Natural killer cell treated with Interleukin-12 subunit alpha and Interleukin-12 subunit beta and Interleukin-15 and Interleukin-18, amount 100 ng/mL, for 72 hours (primary cell): ENCODE data around the gene CLIP3. TPM values are rescaled to one million over a fixed set of nuclear protein-coding genes. Genes with fewer than 3 reads are reported as not detected.
A peak's percentile ranks its signal among the peaks of the same experiment; 100 is the strongest.
"Not testable (repeated sequence)": the region's sequence is repeated elsewhere in the genome, so short reads cannot be mapped to it uniquely, and the experiment has no call there.

Experiments
- ATAC-seq, 2 donors: fragments of 150-1000 bp; cut with Tn5 transposase in 1 of 2; sonication (Bioruptor Pico), chemical (Tn5 transposase) in 1 of 2; 2 replicates each; pipeline ENCODE4 v1.10.0; 2021
- DNase-seq: peaks from one replicate; pipeline ENCODE4 v3.0.0; 2022; ENCODE audit warnings: low spot score
- H3K27ac Mint-ChIP-seq, 2 donors: 1 replicate in 1 of 2; 2 replicates in 1 of 2; pipeline ENCODE4 v1.8.0; 2022; ENCODE audit warnings: mixed read lengths in 2 of 2, mild to moderate bottlenecking in 1 of 2, moderate library complexity in 1 of 2
- H3K27me3 Mint-ChIP-seq, 2 donors: 1 replicate in 1 of 2; 2 replicates in 1 of 2; pipeline ENCODE4 v1.8.0; 2022; ENCODE audit warnings: mixed read lengths in 2 of 2
- H3K36me3 Mint-ChIP-seq: one replicate; pipeline ENCODE4 v1.8.0; 2022; ENCODE audit warnings: mixed read lengths
- H3K4me1 Mint-ChIP-seq, 2 donors: 1 replicate in 1 of 2; 2 replicates in 1 of 2; pipeline ENCODE4 v1.8.0; 2022; ENCODE audit warnings: low read depth in 2 of 2, mixed read lengths in 2 of 2, mild to moderate bottlenecking in 1 of 2
- H3K4me3 Mint-ChIP-seq: one replicate; pipeline ENCODE4 v1.8.0; 2022; ENCODE audit warnings: mixed read lengths
- H3K9me3 Mint-ChIP-seq: 2 replicates; pipeline ENCODE4 v1.8.0; 2022; ENCODE audit warnings: mixed read lengths
- total RNA-seq, 2 donors: library from RNA; stranded (reverse); gene quantifications; one replicate each; pipeline ENCODE4 v1.2.3, GENCODE V29; 2022

CLIP3 gene
- total RNA-seq, 2 donors from 2014 or later, result 0.76 to 0.78 TPM

DNA sequence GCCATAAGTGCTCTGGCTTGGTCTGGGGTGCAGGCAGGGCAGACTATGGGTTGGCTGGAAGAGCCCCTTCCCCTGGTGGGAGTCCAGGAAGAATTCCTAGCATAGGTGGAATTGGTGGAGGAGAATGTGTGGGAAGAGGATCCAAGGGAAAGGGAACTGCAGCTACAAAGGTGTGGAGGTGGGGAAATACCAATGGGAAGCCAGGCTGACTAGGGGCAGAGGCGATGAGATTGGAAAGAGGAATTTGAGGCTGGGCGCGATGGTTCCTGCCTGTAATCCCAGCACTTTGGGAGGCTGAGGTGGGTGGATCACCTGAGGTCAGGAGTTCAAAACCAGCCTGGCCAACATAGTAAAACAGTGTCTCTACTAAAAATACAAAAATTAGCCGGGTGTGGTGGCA is 42.5 kb downstream of the CLIP3 start:
- Mint-ChIP-seq H3K27ac (peak overlapping the region in 1 of 2 donors; percentile 68), H3K9me3 (no peaks in the 10 kb centered on the region)

DNA sequence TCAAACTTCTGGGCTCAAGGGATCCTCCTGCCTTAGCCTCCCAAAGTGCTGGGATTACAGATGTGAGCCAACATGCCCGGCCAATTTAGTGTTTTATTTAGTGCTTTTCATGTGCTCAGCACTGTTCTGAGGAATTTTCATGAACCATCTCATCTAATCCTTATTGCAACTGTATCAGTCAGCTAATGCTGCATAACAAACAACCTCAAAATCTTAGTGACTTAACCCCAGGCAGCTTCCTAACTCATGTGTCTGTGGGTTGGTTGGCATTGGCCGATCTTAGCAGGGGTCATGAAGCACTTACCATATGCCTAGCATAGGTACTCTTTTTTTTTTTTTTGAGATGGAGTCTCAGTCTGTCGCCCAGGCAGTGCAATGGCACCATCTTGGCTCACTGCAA is 43.8 kb downstream of the CLIP3 start:
- Mint-ChIP-seq H3K36me3 (no peaks in the 10 kb centered on the region), H3K27ac (no peak overlapping the region), H3K27me3 (peaks cover 30 to 31% of the 10 kb centered on the region in 2 donors)

More for the DNA sequence above, 42.5 kb downstream of the CLIP3 start:
- DNase-seq, result no peak
- no peak for ATAC-seq
- H3K27me3 Mint-ChIP-seq, result peaks cover 18 to 20% of the 10 kb centered on the region in 2 donors
- H3K36me3 Mint-ChIP-seq, result no peaks in the 10 kb centered on the region
- H3K4me1 Mint-ChIP-seq, result peaks cover 5 to 14% of the 10 kb centered on the region in 2 donors
- no peak overlapping the region for H3K4me3 Mint-ChIP-seq

GRCh38 chr19:35987571-35987896 is 45.1 kb downstream of the CLIP3 start:
- peaks cover 30 to 32% of the 10 kb centered on the region in 2 donors for H3K27me3 Mint-ChIP-seq
- ATAC-seq, result no peak

More for the DNA sequence above, 43.8 kb downstream of the CLIP3 start:
- DNase-seq (no peak), ATAC-seq (no peak)
- Mint-ChIP-seq H3K4me1 (peaks cover 0 to 7% of the 10 kb centered on the region in 2 donors), H3K9me3 (no peaks in the 10 kb centered on the region), H3K4me3 (no peak overlapping the region)

GRCh38 chr19:35986664-35987570 is 45.8 kb downstream of the CLIP3 start:
- Mint-ChIP-seq H3K4me1 (peaks cover 0 to 3% of the 10 kb centered on the region in 2 donors), H3K27ac (no peak overlapping the region), H3K4me3 (peak overlapping the region; percentile 68), H3K36me3 (no peaks in the 10 kb centered on the region), H3K9me3 (no peaks in the 10 kb centered on the region), H3K27me3 (peaks cover 30 to 32% of the 10 kb centered on the region in 2 donors)
- DNase-seq (no peak), ATAC-seq (peak; percentile 37 to 46)

More at GRCh38 chr19:35987571-35987896, 45.1 kb downstream of the CLIP3 start:
- no peaks in the 10 kb centered on the region for H3K36me3 Mint-ChIP-seq
- H3K27ac Mint-ChIP-seq, result no peak overlapping the region
- H3K4me1 Mint-ChIP-seq, result peaks cover 0 to 3% of the 10 kb centered on the region in 2 donors
- no peaks in the 10 kb centered on the region for H3K9me3 Mint-ChIP-seq
- DNase-seq, result no peak
- H3K4me3 Mint-ChIP-seq, result no peak overlapping the region

DNA sequence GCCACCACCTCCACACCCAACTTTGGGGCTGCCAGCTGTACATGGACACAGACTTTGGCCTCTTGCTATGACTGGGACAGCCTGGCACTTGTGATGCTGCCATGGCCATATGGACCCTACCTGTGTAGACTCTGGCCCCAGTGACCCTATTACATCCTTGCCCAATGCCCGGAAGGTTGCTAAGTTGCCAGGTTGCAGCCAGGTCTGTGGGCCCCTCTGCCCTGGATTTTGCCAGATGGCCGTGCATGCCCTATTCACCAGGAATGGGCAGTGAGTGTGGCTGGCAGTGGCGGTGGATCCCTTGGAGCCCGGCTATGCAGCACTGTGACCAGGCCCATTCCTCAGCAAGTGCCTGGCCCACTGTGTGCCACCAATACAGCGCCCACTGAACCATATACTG is 46.6 kb downstream of the CLIP3 start:
- Mint-ChIP-seq H3K4me3 (peak overlapping the region; percentile 68), H3K27me3 (peaks cover 30 to 36% of the 10 kb centered on the region in 2 donors), H3K4me1 (peaks cover 0 to 3% of the 10 kb centered on the region in 2 donors), H3K36me3 (no peaks in the 10 kb centered on the region), H3K27ac (no peak overlapping the region), H3K9me3 (no peaks in the 10 kb centered on the region)
- DNase-seq, result no peak
- no peak for ATAC-seq

DNA sequence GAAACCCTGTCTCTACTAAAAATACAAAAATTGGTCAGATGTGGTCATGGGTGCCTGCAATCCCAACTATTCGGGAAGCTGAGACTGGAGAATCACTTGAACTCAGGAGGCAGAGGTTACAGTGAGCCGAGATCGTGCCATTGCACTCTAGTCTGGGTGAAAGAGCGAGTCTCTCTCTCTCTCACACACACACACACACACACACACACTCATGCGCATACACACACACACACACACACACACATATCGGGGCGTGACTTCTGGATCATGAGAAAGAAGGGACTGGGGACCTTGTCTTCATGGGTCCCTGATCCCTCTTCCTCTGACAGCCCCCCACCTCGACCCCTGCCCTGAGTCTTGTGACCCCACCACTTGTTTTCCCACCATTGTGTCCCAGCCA is 49.5 kb downstream of the CLIP3 start:
- no peak overlapping the region for H3K27ac Mint-ChIP-seq
- H3K27me3 Mint-ChIP-seq, result peaks cover 38 to 42% of the 10 kb centered on the region in 2 donors
- DNase-seq (no peak), ATAC-seq (no peak)
- H3K9me3 Mint-ChIP-seq, result no peaks in the 10 kb centered on the region
- H3K4me3 Mint-ChIP-seq, result no peak overlapping the region
- H3K4me1 Mint-ChIP-seq, result peaks cover 0 to 3% of the 10 kb centered on the region in 2 donors
- no peaks in the 10 kb centered on the region for H3K36me3 Mint-ChIP-seq

DNA sequence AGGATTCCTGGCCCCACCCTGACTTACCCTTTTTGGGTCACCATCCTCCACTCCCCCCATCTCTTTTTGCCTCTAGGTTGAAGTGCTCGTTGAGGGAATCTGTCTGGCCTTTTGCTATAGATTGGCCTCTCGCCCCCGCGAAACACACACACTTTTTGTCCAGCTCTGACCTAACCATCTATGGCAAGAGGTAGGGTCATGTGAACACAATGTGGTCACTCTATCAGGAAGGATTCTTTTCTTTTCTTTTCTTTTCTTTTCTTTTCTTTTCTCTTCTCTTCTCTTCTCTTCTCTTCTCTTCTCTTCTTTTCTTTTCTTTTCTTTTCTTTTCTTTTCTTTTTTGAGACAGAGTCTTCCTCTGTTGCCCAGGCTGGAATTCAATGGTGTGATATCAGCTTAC is 51.7 kb downstream of the CLIP3 start:
- H3K9me3 Mint-ChIP-seq, H3K4me3 Mint-ChIP-seq, DNase-seq: not testable (repeated sequence)

GRCh38 chr19:35978832-35979365 is 53.8 kb downstream of the CLIP3 start:
- Mint-ChIP-seq H3K36me3 (no peaks in the 10 kb centered on the region), H3K27ac (no peak overlapping the region), H3K4me1 (no peaks in the 10 kb centered on the region), H3K27me3 (peaks cover 12 to 17% of the 10 kb centered on the region in 2 donors), H3K4me3 (no peak overlapping the region), H3K9me3 (no peaks in the 10 kb centered on the region)
- DNase-seq (no peak), ATAC-seq (no peak)

More for the DNA sequence above, 51.7 kb downstream of the CLIP3 start:
- not testable (repeated sequence) for H3K27ac Mint-ChIP-seq, H3K36me3 Mint-ChIP-seq, H3K4me1 Mint-ChIP-seq, ATAC-seq
- peaks cover 33 to 35% of the 10 kb centered on the region in 2 donors for H3K27me3 Mint-ChIP-seq

GRCh38 chr19:35978271-35978670 is 54.4 kb downstream of the CLIP3 start:
- DNase-seq (no peak), ATAC-seq (no peak)
- H3K9me3 Mint-ChIP-seq, result no peaks in the 10 kb centered on the region
- H3K27ac Mint-ChIP-seq, result no peak overlapping the region
- H3K4me1 Mint-ChIP-seq, result no peaks in the 10 kb centered on the region
- H3K4me3 Mint-ChIP-seq, result no peak overlapping the region
- H3K27me3 Mint-ChIP-seq, result peaks cover 10 to 16% of the 10 kb centered on the region in 2 donors
- no peaks in the 10 kb centered on the region for H3K36me3 Mint-ChIP-seq

DNA sequence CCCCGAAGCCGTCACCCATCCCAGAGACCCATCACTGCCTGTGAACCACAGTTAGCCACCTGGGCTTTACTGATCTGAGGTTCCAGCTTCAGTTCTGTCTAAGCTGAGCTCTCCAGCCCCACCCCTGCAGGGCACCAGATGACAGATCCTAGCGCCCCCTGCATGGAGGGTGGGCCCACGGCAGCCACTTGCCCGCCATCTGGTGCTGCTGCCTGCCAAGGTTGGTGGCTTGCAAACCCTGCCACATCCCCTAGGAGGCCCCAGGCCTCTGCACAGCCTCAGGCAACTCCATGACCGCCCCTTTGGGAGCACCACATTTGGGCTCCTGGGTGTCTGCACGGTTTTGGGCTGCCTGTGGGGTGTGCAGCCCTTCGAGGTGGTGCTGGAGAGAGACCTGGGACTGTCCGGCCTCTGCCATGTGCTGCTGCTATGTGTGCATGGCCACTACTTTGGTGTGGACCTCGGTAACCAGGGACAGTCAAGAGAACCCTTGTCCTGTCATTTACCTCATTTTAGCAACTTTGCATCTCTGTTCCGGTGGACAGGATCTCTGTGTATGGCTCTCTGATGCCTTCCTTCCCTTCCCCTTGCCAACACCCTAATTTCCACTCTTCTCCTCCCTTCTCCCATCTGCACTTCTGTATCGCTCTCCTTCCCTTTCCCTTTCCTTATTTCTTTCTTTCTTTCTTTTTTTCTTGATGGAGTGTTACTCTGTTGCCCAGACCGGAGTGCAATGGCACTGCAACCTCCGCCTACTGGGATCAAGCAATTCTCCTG is 55.0 kb downstream of the CLIP3 start:
- peak; percentile 45 to 52 for ATAC-seq
- Mint-ChIP-seq H3K27ac (no peak overlapping the region), H3K4me3 (no peak overlapping the region), H3K27me3 (peaks cover 10 to 18% of the 10 kb centered on the region in 2 donors), H3K36me3 (no peaks in the 10 kb centered on the region), H3K4me1 (peaks cover 0 to 2% of the 10 kb centered on the region in 2 donors), H3K9me3 (no peaks in the 10 kb centered on the region)
- no peak for DNase-seq

GRCh38 chr19:35975608-35976214 is 57.0 kb downstream of the CLIP3 start:
- Mint-ChIP-seq H3K36me3 (no peaks in the 10 kb centered on the region), H3K27me3 (peaks cover 2 to 15% of the 10 kb centered on the region in 2 donors), H3K4me3 (no peak overlapping the region), H3K9me3 (no peaks in the 10 kb centered on the region), H3K27ac (no peak overlapping the region), H3K4me1 (peaks cover 0 to 2% of the 10 kb centered on the region in 2 donors)
- ATAC-seq (no peak), DNase-seq (no peak)

GRCh38 chr19:35973487-35973886 is 59.2 kb downstream of the CLIP3 start:
- H3K36me3 Mint-ChIP-seq, result no peaks in the 10 kb centered on the region

DNA sequence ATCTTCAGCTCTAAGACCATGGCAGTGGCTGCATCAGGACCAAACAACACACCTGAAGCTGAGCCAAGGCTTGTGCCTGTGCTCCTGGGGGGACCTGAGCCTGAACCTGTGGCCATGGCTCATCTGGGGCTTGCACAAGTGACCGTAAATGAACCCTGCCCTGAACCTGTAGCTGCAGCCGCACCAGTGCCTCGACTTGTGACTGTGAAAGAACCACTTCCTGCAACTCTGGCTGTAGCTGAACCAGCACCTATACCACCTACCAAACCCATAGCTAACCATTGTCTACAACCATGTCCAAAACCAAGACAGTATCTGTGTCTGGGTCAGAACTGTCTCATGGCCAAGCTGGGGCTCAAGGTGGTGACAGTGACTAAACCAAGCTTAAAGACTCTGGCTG is 65.9 kb downstream of the CLIP3 start:
- DNase-seq (no peak), ATAC-seq (peak; percentile 65 to 68)
- peaks cover 15 to 22% of the 10 kb centered on the region in 2 donors for H3K4me1 Mint-ChIP-seq
- H3K27me3 Mint-ChIP-seq, result peaks cover 0 to 2% of the 10 kb centered on the region in 2 donors
- no peaks in the 10 kb centered on the region for H3K9me3 Mint-ChIP-seq
- no peak overlapping the region for H3K27ac Mint-ChIP-seq
- H3K4me3 Mint-ChIP-seq, result no peak overlapping the region
- no peaks in the 10 kb centered on the region for H3K36me3 Mint-ChIP-seq

More at GRCh38 chr19:35973487-35973886, 59.2 kb downstream of the CLIP3 start:
- Mint-ChIP-seq H3K4me1 (peaks cover 6% of the 10 kb centered on the region in 2 donors), H3K27me3 (peaks cover 0 to 6% of the 10 kb centered on the region in 2 donors), H3K4me3 (no peak overlapping the region), H3K27ac (no peak overlapping the region), H3K9me3 (no peaks in the 10 kb centered on the region)
- no peak for ATAC-seq
- DNase-seq, result no peak
